Immature natural killer cell (primary cell): ENCODE data around the gene AIDA. TPM values are rescaled to one million over a fixed set of nuclear protein-coding genes. Genes with fewer than 3 reads are reported as not detected.
A peak's percentile ranks its signal among the peaks of the same experiment; 100 is the strongest.

Experiments used
- DNase-seq, 3 donors: peaks; one replicate each; pipeline ENCODE4 v3.0.0; 2022; ENCODE audit warnings: mixed read lengths in 1 of 3
- H3K27ac Mint-ChIP-seq, 6 donors: one replicate each; pipeline ENCODE4 v1.8.0; 2020; ENCODE audit warnings: mixed read lengths in 6 of 6, mild to moderate bottlenecking in 5 of 6, inconsistent platforms in 4 of 6, moderate library complexity in 3 of 6
- H3K27me3 Mint-ChIP-seq, 3 donors: one replicate each; pipeline ENCODE4 v1.8.0; 2020 to 2021; ENCODE audit warnings: low read depth in 3 of 3, mild to moderate bottlenecking in 3 of 3, mixed read lengths in 3 of 3, moderate library complexity in 3 of 3, inconsistent platforms in 1 of 3
- H3K36me3 Mint-ChIP-seq, 3 donors: one replicate each; pipeline ENCODE4 v1.8.0; 2020; ENCODE audit warnings: mixed read lengths in 3 of 3, inconsistent platforms in 2 of 3, mild to moderate bottlenecking in 2 of 3
- H3K4me1 Mint-ChIP-seq, 2 donors: one replicate each; pipeline ENCODE4 v1.8.0; 2020; ENCODE audit warnings: inconsistent platforms in 2 of 2, mild to moderate bottlenecking in 2 of 2, mixed read lengths in 2 of 2, moderate library complexity in 1 of 2
- H3K4me3 Mint-ChIP-seq, 5 donors: one replicate each; pipeline ENCODE4 v1.8.0; 2020; ENCODE audit warnings: mild to moderate bottlenecking in 5 of 5, mixed read lengths in 5 of 5, inconsistent platforms in 3 of 5, moderate library complexity in 3 of 5
- H3K9me3 Mint-ChIP-seq, 6 donors: one replicate each; pipeline ENCODE4 v1.8.0; 2020; ENCODE audit warnings: mild to moderate bottlenecking in 6 of 6, mixed read lengths in 6 of 6, inconsistent platforms in 4 of 6, moderate library complexity in 3 of 6
- polyA plus RNA-seq, 3 donors: library from polyadenylated mRNA; unstranded; fragments of 300-500 nt; fragmentation: Illumina TruSeq; gene quantifications; one replicate each; pipeline ENCODE4 v1.2.3, GENCODE V29; 2021

The AIDA gene
- polyA plus RNA-seq, 3 donors from 2014 or later = 16.7 to 22.0 (median 21.2) TPM

DNA sequence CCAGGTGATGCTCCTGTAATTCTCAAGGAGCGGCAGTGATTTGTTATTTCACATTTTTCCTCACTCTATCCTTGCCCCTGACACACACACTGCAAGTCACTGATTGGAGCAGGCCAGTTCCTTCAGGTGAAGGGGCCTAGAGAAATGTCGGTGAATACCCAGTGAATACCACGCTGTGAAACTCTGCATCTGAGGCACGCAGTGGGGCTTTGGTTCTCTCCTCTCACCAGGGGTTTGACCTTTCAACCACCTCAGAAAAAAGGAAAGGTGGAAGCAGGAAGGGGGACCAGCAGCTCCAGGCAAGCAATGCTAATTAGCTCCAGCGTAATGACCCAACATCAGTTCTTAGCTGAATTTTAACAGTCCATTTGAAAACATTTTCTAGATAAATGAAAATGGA, 24.2 kb upstream of the AIDA start:
- no peak for DNase-seq
- Mint-ChIP-seq H3K36me3 (peaks cover 10 to 27% (median 13%) of the 10 kb centered on the region in 3 donors), H3K4me1 (peaks cover 4 to 12% of the 10 kb centered on the region in 2 donors), H3K27me3 (no peaks in the 10 kb centered on the region), H3K27ac (no peak overlapping the region), H3K4me3 (no peak overlapping the region), H3K9me3 (no peaks in the 10 kb centered on the region)

DNA sequence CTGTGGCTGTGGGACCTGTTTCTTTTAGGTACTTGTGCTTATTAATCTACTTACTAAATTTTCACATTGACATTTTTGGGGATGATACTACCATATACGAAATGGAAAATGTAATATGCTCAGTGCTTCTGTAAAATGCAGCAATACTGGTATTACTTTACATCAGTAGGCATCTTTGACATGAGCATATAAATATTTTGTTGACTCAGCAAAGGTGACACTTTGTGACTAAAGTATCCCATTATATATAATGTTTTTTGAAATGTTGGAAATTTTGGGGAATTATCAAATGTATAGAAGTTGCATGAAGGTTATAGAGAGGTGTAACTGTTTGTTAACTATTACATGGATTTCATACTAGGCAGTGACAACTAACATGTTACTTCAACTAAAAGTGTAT, 22.4 kb upstream of the AIDA start:
- Mint-ChIP-seq H3K4me1 (peaks cover 4 to 19% of the 10 kb centered on the region in 2 donors), H3K9me3 (no peaks in the 10 kb centered on the region), H3K27ac (peak overlapping the region in 1 of 6 donors; percentile 55), H3K36me3 (peaks cover 19 to 40% (median 21%) of the 10 kb centered on the region in 3 donors), H3K4me3 (no peak overlapping the region), H3K27me3 (no peaks in the 10 kb centered on the region)
- no peak for DNase-seq

DNA sequence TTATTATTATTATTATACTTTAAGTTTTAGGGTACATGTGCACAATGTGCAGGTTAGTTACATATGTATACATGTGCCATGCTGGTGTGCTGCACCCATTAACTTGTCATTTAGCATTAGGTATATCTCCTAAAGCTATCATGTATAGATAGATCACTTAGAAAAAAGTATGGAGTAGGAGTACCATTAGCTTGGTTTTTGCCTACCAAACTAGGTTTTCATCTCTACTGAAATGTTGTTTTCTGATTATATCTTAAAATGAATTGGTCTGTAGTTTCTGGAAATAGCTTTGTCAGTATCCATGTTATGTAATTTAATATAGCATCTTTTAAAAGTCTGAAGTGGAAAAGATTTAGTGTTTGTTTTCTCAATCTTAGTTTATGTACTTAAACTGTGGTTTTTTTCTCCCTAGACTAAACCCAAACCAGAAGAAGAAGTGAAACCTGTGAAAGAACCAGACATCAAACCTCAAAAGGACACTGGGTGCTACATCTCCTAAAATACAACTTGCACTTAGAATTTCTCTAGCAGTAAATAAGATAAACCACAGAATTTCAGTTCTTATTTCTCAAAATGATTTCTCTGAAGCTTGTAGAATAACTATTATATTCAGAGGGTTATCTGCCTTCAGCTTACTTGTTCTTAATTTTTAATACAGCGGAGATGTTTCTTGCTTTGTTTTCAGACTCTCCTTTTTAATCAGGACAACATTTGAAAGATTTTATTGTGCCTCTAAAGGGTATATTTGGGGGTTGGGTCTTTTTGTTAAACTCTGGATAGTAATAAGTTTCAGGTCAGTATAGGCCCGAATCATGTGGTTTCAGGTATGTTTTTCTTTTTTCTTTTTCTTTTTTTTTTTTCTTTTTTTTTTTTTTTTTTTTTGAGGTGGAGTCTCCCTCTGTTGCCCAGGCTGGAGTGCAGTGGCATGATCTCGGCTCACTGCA, 20.2 kb upstream of the AIDA start:
- peak overlapping the region in 5 of 6 donors; percentile 12 to 50 (median 19) for H3K27ac Mint-ChIP-seq
- H3K27me3 Mint-ChIP-seq = peaks cover 0 to 1% (median 0%) of the 10 kb centered on the region in 3 donors
- DNase-seq = no peak
- H3K4me1 Mint-ChIP-seq = peaks cover 4 to 24% of the 10 kb centered on the region in 2 donors
- H3K36me3 Mint-ChIP-seq = peaks cover 36 to 57% (median 40%) of the 10 kb centered on the region in 3 donors
- H3K9me3 Mint-ChIP-seq = no peaks in the 10 kb centered on the region
- H3K4me3 Mint-ChIP-seq = no peak overlapping the region

DNA sequence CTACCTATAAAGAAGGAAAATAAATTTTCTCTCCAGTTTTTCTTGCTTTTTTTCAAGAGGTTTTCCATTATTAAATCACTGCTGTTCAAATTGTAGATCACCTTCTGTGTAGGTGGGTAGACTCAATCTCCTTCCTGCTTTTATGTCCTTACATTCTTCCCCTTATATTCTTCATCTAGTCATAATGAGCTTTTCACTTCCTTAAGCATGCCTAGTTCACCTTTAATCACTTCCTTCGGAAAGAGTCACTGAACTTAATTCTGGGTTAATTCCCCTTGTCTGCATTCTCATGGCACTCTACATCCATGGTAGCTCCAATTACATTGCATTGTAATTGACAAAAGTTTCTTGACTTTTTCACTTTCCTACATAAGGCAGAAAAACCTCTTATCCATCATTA, 18.6 kb upstream of the AIDA start:
- Mint-ChIP-seq H3K27ac (peak overlapping the region in 3 of 6 donors; percentile 8 to 36 (median 25)), H3K4me1 (peaks cover 4 to 24% of the 10 kb centered on the region in 2 donors), H3K9me3 (no peaks in the 10 kb centered on the region), H3K27me3 (peaks cover 0 to 3% (median 0%) of the 10 kb centered on the region in 3 donors), H3K36me3 (peaks cover 38 to 66% (median 42%) of the 10 kb centered on the region in 3 donors), H3K4me3 (no peak overlapping the region)
- DNase-seq = no peak

DNA sequence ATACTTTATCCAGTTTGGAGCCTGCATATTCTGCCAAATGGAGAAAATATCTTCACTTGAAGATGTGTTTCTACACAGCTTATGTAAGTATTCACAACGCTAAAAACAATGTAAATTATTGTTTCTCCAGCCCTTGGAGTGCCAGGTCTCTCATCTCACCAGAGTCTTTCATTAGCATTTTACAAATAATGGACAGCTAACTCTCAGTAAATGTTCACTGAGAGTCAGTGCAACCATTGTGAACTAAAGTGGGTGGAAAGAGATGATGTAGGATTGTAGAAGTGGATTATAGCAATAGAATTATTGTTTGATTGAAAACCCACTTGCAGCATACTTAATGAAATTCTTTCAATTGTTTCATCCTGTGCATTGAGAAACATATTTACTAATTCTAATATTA, 16.5 kb upstream of the AIDA start:
- H3K9me3 Mint-ChIP-seq = no peaks in the 10 kb centered on the region
- H3K27me3 Mint-ChIP-seq = peaks cover 0 to 3% (median 0%) of the 10 kb centered on the region in 3 donors
- no peak for DNase-seq
- H3K4me1 Mint-ChIP-seq = peaks cover 4 to 24% of the 10 kb centered on the region in 2 donors
- H3K36me3 Mint-ChIP-seq = peaks cover 46 to 67% (median 49%) of the 10 kb centered on the region in 3 donors
- no peak overlapping the region for H3K27ac Mint-ChIP-seq
- H3K4me3 Mint-ChIP-seq = no peak overlapping the region

DNA sequence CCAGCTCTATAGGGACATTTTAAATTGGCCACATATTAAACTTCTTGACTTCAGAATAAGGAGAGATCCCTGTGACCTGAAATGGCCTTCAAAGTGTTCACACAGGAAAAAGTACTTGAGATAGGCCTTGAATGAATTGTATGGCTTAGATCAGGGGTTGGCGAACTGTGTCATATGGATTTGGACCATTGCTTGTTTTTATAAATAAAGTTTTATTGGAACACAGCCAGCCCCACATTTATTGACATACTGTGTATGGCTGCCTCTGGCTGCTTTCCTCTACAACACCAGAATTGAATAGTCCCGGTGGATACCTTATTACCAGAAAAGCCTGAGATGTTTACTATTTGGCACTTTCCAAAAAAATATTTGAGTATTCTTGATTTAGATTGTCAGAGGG, 4.1 kb upstream of the AIDA start:
- H3K27ac Mint-ChIP-seq = peak overlapping the region in 3 of 6 donors; percentile 36 to 55 (median 48)
- peaks cover 11 to 19% (median 12%) of the 10 kb centered on the region in 3 donors for H3K27me3 Mint-ChIP-seq
- no peak for DNase-seq
- H3K4me1 Mint-ChIP-seq = peaks cover 30 to 61% of the 10 kb centered on the region in 2 donors
- no peak overlapping the region for H3K4me3 Mint-ChIP-seq
- peaks cover 0 to 1% (median 0%) of the 10 kb centered on the region in 6 donors for H3K9me3 Mint-ChIP-seq
- H3K36me3 Mint-ChIP-seq = peaks cover 5 to 26% (median 10%) of the 10 kb centered on the region in 3 donors

DNA sequence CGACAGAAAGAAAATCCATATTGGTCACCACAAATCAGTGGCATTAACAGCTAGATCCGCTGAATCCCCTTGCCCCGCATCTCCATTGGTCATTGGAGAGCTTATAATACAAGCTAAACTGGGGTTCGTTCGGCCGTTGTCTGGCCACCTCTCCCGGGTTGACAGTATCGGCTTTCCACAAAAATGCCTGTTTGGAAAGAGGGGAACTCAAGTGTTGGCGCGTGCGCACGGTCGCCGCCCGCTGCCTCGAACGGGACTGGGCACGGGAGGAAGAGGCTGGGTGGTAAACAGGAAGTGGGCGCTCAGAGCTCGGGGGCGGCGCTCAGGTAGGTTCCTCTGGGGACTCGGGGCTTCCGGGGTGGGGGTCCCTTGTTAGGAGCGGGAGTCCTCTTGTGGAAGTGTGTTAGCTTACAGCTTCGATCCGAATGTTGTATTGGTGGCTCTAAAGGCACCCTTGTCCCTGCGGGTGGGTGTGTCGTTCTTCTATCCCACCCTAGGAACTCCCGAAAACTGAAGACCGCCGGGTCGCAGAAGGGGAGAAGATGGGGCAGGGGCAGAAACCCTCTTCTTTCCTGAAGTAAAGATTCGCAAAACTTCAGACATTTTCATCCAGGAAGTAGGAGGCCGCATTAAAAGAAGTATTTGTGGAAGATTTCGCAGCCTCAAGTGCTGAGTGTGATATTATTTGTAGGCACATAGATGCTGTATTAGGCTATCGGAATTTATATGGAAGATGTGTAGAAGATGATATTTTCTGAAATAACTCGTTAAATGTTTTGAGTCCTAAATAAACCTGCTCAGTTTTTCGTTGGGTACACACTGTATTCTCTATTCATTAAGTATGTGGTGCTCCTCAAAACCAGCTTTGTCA, 1.0 kb upstream of the AIDA start:
- Mint-ChIP-seq H3K27ac (peak overlapping the region; percentile 96 to 100 (median 99)), H3K4me3 (peak overlapping the region; percentile 95 to 100 (median 98)), H3K36me3 (peaks cover 0 to 9% (median 9%) of the 10 kb centered on the region in 3 donors), H3K9me3 (peaks cover 0 to 1% (median 0%) of the 10 kb centered on the region in 6 donors), H3K27me3 (peaks cover 11 to 20% (median 12%) of the 10 kb centered on the region in 3 donors), H3K4me1 (peaks cover 54 to 73% of the 10 kb centered on the region in 2 donors)
- DNase-seq = peak; percentile 86 to 89 (median 89)

DNA sequence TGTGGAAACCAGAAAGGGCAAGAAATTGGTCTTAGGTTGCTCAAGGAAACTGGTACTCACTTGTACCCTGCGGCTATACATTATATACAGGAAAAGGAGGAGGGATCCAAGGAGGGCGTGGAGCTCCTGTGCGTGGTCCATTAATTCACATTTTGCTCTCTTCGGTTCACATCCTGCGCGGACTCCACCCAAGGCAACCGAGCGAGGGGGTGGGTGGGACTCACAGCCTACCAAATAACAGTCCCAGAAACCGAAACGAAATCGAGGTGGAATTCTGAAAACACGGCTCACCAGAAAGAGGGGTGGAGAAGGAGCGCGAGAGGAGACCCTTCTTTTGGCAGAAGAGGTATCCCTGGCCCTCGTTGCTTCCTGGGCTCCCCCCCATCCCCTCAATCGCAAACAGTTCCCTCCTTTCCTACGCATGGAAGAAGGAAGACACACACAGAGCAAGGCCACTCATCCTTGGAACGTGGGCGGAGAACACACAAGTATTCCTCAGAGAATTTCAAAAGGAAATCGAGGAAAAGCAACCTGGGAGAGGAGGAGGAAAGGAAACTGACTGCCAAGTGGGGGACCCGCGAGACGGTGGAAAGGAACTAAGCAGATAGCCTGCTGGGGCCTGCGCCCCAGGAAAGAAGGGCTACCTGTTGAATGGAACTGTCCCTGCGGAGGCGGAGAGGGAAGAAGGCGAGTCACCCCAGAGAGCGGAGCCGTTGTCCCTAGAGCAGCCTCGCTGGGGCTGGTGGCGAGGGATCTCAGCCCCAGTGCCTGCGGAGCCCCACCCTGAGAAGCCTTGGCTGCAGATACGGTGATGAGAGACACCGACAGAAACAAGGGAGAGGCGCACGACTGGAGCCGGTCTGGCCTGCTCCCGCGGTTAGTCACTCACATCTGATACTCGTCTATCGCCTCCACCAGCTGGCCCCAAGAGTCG, 705 bp downstream of the AIDA start:
- DNase-seq = peak; percentile 59 to 70 (median 66)
- Mint-ChIP-seq H3K27ac (peak overlapping the region; percentile 97 to 100 (median 98)), H3K36me3 (peaks cover 3 to 4% (median 4%) of the 10 kb centered on the region in 3 donors), H3K4me1 (peaks cover 49 to 62% of the 10 kb centered on the region in 2 donors), H3K4me3 (peak overlapping the region; percentile 95 to 100 (median 98)), H3K27me3 (peaks cover 11 to 20% (median 12%) of the 10 kb centered on the region in 3 donors), H3K9me3 (peaks cover 0 to 1% (median 0%) of the 10 kb centered on the region in 6 donors)

DNA sequence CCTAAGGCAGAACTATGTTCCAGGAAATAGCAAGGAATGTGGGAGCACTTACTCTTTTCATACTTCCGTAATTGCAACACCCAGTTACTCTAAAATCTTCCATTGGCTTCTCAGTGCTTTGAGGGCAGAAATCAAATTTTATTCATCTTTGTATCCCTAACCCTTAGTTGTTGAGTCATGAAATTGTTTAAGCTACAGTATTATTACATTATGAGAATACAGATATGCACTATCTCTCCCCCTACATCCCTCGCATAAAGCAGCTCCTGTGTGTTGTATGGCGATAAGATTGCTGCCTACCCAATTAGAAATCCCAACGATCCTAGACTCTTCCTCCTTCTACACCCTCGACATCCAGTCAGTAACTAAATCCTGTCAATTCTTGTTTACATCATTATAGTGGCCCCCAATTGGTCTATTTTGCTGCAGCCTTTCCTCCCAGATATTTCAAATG, 2.6 kb downstream of the AIDA start:
- peaks cover 47 to 70% of the 10 kb centered on the region in 2 donors for H3K4me1 Mint-ChIP-seq
- H3K4me3 Mint-ChIP-seq = peak overlapping the region in 3 of 5 donors; percentile 54 to 95 (median 55)
- H3K27ac Mint-ChIP-seq = peak overlapping the region in 4 of 6 donors; percentile 31 to 72 (median 53)
- H3K27me3 Mint-ChIP-seq = peaks cover 11 to 18% (median 12%) of the 10 kb centered on the region in 3 donors
- H3K36me3 Mint-ChIP-seq = peaks cover 0 to 6% (median 3%) of the 10 kb centered on the region in 3 donors
- no peak for DNase-seq
- H3K9me3 Mint-ChIP-seq = peaks cover 0 to 1% (median 0%) of the 10 kb centered on the region in 6 donors

DNA sequence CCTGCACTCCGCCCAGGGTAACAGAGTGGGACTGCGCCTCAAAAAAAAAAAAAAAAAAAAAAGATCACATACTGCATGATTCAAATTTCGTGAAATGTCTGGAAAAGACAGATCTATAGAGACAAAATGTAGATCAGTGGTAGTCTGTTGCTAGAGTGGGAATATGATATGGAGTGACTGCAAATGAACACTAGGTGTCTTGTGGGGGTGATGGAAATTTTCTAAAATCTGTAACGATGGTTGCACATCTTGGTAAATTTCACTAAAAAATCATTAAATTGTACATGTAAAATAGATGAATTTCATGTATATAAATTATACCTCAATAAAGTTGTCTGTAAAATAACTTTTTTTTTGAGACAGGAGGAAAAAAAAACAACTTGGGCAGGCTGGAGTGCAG, 5.5 kb downstream of the AIDA start:
- Mint-ChIP-seq H3K4me3 (no peak overlapping the region), H3K4me1 (peaks cover 36 to 72% of the 10 kb centered on the region in 2 donors), H3K27ac (no peak overlapping the region), H3K27me3 (peaks cover 0 to 6% (median 2%) of the 10 kb centered on the region in 3 donors), H3K9me3 (peaks cover 0 to 1% (median 0%) of the 10 kb centered on the region in 6 donors), H3K36me3 (peaks cover 3 to 10% (median 10%) of the 10 kb centered on the region in 3 donors)
- no peak for DNase-seq

DNA sequence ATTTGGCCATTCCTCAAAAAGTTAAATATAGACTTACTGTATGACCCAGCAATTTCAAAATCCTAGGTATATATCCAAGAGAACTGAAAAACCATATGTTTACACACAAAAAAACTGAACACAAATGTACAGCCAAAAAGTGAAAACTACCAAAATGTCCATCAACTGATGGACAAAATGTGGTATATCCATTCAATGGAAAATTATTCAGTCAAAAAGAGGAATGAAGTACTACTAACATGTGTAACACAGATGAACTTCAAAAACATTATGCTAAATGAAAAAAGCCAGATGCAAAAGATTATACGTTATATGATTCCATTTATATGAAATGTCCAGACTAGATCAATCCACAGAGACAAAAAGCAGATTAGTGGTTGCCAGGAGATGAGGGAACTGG, 8.0 kb downstream of the AIDA start:
- H3K27ac Mint-ChIP-seq = no peak overlapping the region
- no peaks in the 10 kb centered on the region for H3K27me3 Mint-ChIP-seq
- H3K4me3 Mint-ChIP-seq = no peak overlapping the region
- H3K9me3 Mint-ChIP-seq = no peaks in the 10 kb centered on the region
- peaks cover 12 to 48% of the 10 kb centered on the region in 2 donors for H3K4me1 Mint-ChIP-seq
- no peak for DNase-seq
- H3K36me3 Mint-ChIP-seq = peaks cover 3 to 15% (median 8%) of the 10 kb centered on the region in 3 donors

DNA sequence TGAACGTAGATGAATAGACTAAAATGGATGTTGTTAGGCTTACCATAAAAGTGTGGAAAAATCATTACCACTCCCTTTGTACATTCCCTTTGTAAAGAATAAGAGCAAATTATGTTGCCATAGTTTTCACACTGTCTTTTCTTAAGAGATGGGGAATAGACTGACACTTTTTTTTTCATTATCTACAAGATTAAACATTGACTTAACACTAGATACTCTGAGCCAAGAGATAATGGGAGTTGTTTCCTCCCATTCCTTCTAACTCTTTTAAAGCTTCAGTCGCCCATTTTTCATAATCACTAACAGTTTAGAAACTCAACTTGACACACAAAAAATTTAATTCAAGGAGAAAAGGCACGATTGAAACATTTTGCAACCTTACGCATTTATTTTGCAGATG, 10.1 kb downstream of the AIDA start:
- H3K9me3 Mint-ChIP-seq = no peaks in the 10 kb centered on the region
- H3K27me3 Mint-ChIP-seq = no peaks in the 10 kb centered on the region
- H3K36me3 Mint-ChIP-seq = peaks cover 0 to 17% (median 10%) of the 10 kb centered on the region in 3 donors
- no peak for DNase-seq
- no peak overlapping the region for H3K4me3 Mint-ChIP-seq
- H3K4me1 Mint-ChIP-seq = peaks cover 6 to 42% of the 10 kb centered on the region in 2 donors
- H3K27ac Mint-ChIP-seq = peak overlapping the region in 1 of 6 donors; percentile 18
